ENCODE measurements around the gene SAMD4A. TPM values are rescaled to one million over a fixed set of nuclear protein-coding genes. Genes with fewer than 3 reads are reported as not detected.

Gene SAMD4A
- total RNA-seq, 1 donor from 2014 or later: 14.4 TPM

DNA sequence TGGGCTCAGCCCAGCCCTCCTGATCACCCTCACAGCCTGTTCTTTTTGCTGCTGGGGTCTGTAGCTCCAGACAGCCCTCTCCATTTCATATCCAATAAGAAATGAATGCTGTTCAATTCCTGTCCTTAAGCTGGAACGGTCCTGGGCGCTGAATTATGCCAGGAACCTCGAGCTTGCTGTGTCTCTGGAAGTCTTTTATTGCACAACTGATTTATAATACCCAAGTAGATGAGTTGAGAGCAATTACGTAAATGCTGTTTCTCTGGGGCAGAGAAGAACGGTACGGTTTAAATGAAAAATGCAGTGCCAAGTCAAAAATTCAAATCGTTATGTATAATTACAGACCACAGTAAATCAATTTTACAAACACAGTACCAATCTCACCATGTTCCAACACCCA lies 161.0 kb downstream of the SAMD4A start:
- peaks cover 20% of the 10 kb centered on the region for H3K4me1 Mint-ChIP-seq (ENCODE audit: unreplicated experiment)
- TF ChIP-seq, protein P1, sequence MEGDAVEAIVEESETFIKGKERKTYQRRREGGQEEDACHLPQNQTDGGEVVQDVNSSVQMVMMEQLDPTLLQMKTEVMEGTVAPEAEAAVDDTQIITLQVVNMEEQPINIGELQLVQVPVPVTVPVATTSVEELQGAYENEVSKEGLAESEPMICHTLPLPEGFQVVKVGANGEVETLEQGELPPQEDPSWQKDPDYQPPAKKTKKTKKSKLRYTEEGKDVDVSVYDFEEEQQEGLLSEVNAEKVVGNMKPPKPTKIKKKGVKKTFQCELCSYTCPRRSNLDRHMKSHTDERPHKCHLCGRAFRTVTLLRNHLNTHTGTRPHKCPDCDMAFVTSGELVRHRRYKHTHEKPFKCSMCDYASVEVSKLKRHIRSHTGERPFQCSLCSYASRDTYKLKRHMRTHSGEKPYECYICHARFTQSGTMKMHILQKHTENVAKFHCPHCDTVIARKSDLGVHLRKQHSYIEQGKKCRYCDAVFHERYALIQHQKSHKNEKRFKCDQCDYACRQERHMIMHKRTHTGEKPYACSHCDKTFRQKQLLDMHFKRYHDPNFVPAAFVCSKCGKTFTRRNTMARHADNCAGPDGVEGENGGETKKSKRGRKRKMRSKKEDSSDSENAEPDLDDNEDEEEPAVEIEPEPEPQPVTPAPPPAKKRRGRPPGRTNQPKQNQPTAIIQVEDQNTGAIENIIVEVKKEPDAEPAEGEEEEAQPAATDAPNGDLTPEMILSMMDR (conservative IDR thresholded peaks at IDR 0.05): no peak
- no peak overlapping the region for H3K4me3 Mint-ChIP-seq
- no peaks in the 10 kb centered on the region for H3K27me3 Mint-ChIP-seq
- no peaks in the 10 kb centered on the region for H3K36me3 Mint-ChIP-seq
- DNase-seq (ENCODE audit: extremely low spot score, unreplicated experiment): no peak
- H3K9me3 Mint-ChIP-seq: no peaks in the 10 kb centered on the region
- no peak overlapping the region for H3K27ac Mint-ChIP-seq

DNA sequence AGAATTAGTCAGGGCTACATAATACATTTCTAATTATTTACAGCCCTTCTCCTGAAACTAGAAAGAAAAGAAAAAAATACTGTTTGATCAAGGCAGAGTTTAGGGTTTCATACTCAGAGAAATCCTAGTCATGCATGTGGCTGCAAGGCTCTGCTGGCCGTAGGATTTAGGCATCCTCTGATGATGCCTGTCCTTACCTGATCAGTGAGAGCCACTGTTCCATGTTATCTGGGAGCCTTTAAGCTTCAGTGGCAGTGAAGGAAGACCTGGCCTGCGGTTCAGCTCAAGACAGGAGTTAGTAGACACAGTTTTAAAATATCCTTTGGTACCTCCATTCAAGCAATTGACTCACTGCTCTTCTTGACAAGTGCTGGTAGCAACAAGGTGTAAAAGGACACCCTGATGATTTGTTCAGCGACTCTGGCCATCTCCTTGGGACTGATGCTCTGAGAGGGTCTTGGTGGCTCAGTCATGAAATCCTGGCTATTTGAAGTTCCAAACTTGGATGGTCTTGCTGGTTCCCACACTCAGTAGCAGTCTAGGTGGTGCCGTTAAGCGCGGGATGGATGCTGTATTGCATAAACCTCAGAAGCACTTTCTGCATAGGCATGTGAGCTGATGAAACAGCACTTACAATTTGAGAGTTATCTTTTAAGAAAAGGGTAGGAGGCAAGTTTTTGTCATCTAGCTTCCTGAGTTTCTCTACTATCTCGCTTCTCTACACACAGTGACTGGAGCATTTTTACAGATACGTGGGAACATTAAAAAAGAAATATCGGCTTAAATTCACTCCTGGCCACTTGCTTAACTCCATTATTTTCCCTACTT lies 162.0 kb downstream of the SAMD4A start:
- TF ChIP-seq, protein P1 (conservative IDR thresholded peaks at IDR 0.05): no peak
- H3K9me3 Mint-ChIP-seq: no peaks in the 10 kb centered on the region
- H3K4me1 Mint-ChIP-seq (ENCODE audit: unreplicated experiment): peaks cover 20% of the 10 kb centered on the region
- no peak overlapping the region for H3K4me3 Mint-ChIP-seq
- H3K27ac Mint-ChIP-seq: no peak overlapping the region
- no peak for DNase-seq (ENCODE audit: extremely low spot score, unreplicated experiment)
- no peaks in the 10 kb centered on the region for H3K27me3 Mint-ChIP-seq
- no peaks in the 10 kb centered on the region for H3K36me3 Mint-ChIP-seq

- H3K9me3 Mint-ChIP-seq: no peaks in the 10 kb centered on the region
- no peak overlapping the region for H3K27ac Mint-ChIP-seq
- H3K36me3 Mint-ChIP-seq: no peaks in the 10 kb centered on the region
- H3K27me3 Mint-ChIP-seq: no peaks in the 10 kb centered on the region
- TF ChIP-seq, protein P1 (conservative IDR thresholded peaks at IDR 0.05): no peak
- DNase-seq (ENCODE audit: extremely low spot score, unreplicated experiment): no peak
- H3K4me1 Mint-ChIP-seq (ENCODE audit: unreplicated experiment): peaks cover 20% of the 10 kb centered on the region
- peak overlapping the region; percentile 2 for H3K4me3 Mint-ChIP-seq
Measured at GRCh38 chr14:54730156-54730961, 163.4 kb downstream of the SAMD4A start.

DNA sequence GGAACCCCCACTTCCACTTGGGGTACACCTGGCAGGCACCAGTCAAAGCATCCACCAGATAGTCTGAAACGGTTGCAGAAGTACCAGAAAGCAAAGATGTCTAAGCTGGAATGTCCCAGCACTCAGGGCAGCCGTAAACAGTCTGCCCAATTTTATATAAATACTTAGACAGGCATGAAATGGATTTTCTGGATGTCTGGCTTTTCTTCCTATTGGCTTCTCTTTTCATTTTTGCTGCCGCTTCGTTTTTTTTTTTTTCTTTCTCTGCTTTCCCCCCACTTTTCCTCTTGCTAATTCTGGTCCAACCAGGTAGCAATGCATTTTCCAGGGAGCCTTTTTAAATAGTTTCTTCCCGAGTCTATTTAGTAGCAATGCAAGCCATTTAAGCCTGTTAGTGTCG lies 168.0 kb downstream of the SAMD4A start:
- Mint-ChIP-seq H3K27me3 (no peaks in the 10 kb centered on the region), H3K36me3 (no peaks in the 10 kb centered on the region), H3K9me3 (no peaks in the 10 kb centered on the region), H3K4me1 (ENCODE audit: unreplicated experiment) (peaks cover 8% of the 10 kb centered on the region), H3K27ac (no peak overlapping the region), H3K4me3 (no peak overlapping the region)
- TF ChIP-seq, protein P1 (conservative IDR thresholded peaks at IDR 0.05): no peak
- no peak for DNase-seq (ENCODE audit: extremely low spot score, unreplicated experiment)

DNA sequence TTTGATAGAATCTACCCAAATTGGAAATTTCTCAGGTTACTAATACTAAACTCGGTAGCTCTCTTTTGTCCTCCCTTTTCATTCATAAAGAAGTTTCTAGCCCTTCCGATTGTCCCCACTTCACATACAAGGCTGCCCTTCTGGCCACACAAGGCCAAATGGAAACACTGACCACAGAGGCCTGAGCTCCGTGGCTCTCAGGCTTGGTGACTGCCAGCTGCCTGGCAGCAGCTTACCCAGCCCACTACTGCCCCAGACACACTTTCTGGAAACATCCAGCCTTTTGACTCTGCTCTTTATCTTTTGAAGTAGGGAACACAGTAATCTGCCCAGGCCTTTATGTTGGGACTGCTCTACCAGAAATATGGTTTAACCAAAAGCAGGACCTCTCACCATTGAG lies 168.5 kb downstream of the SAMD4A start:
- Mint-ChIP-seq H3K27me3 (no peaks in the 10 kb centered on the region), H3K4me3 (no peak overlapping the region), H3K36me3 (no peaks in the 10 kb centered on the region), H3K4me1 (ENCODE audit: unreplicated experiment) (peaks cover 4% of the 10 kb centered on the region), H3K9me3 (no peaks in the 10 kb centered on the region), H3K27ac (no peak overlapping the region)
- TF ChIP-seq, protein P1 (conservative IDR thresholded peaks at IDR 0.05): no peak
- DNase-seq (ENCODE audit: extremely low spot score, unreplicated experiment): no peak
